Stimulated activated CD4-positive, alpha-beta T cell treated with anti-CD3 and anti-CD28 coated beads, Interleukin-2, amount 100 ng/mL, for 4 hours (primary cell): ENCODE data around the gene ATP5MC3.

Experiments used
- DNase-seq: peaks from one replicate; pipeline ENCODE4 v3.0.0-alpha.2; 2020; ENCODE audit warnings: low read depth

ATP5MC3 gene

GRCh38 chr2:175167792-175168563, 13.5 kb downstream of the ATP5MC3 start, which contains the start of gene ATF2:
Gene ATF2, minus strand, starts transcription at chr2:175168203. Its CDS starts 31,760 bp downstream, at chr2:175136443.
- DNase-seq = peak; percentile 97

- DNase-seq = peak; percentile 5
Observed at GRCh38 chr2:175167076-175167791, 14.3 kb downstream of the ATP5MC3 start.

DNA sequence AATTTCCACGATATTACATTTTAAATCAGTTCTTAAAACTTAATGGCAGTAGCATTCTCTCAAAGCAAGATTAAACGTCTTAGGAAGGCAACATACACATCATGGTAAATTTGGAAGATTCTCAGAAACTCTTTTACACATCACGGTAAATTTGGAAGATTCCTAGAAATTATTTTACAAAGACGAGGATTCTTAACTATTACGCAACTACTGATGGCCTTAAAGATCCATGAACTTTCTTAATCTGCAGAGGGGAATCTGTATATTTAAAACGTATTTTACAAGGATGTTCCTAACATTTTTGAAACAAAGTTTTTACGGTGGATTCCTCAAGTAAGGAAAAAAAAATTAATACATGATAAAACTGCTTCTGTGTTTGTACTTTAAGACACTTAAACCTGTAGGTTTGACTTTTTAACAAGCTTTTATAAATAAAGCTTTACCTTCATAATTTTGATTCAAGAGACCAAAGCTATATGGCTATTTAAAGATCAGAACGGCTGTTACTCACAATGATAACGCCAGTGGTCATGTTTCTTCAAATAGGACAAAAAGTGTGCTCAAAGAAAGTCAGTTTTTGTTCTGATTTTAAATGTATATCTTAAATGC, 15.2 kb downstream of the ATP5MC3 start:
- DNase-seq = no peak

- DNase-seq = no peak
Observed at GRCh38 chr2:175164235-175164634, 17.3 kb downstream of the ATP5MC3 start.

GRCh38 chr2:175158894-175159293, 22.6 kb downstream of the ATP5MC3 start:
- no peak for DNase-seq

DNA sequence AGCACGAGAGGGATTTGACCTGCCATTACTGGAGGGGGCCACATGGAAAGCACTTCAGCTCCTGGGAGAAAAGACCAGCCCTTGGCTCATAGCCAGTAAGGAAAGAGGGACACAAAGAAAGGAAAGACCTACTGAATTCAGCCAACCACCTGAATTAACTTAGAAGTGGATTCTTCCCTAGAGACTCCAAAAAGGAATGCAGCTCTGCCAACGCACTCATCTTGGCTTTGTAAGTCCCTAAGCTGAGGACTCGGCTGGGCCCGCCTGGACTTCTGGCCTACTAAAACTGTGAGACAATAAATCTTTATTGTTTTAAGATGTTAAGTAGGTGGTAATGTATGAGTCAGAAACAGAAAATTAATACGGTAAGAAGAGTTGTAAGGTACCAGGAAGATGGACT, 25.0 kb downstream of the ATP5MC3 start:
- no peak for DNase-seq

GRCh38 chr2:175154661-175155082, 26.8 kb downstream of the ATP5MC3 start:
- DNase-seq = no peak

DNA sequence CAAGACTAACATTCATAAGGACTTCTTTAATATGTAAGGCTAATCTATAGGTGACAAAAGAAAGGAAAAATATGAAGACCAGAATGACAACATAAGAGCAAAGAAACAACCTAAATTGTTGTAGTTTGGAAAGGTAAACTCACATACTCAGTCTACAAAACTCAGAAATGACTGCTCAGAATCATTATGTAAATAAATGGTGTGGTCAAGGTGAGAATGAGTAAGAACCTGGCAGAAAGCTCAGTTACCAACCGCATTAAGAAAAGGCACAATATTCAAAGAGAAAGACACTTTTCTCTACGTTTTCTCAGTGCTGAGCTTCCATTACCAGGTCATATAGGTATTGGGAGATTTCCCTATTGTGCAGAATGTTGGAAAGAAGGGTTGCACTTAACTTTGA, 29.3 kb downstream of the ATP5MC3 start:
- DNase-seq = no peak

DNA sequence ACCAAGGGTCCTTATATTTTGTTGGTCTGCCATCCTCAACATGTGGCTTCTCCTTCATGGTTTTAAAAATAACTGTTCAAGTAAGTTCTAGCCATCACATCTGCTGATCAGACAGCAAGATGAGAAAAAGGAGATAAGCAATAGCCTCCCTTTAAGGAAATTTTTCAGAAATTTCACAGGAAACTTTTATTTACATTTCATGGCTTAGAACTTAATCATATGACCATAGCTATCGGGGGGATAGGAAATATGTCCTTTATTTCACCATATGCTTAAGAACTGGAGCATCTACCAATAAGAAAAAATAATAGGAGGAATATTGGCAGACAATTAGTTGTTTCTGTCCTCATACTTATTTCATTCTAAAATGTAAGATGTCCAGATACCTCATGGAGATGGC, 29.7 kb downstream of the ATP5MC3 start:
- DNase-seq = no peak

DNA sequence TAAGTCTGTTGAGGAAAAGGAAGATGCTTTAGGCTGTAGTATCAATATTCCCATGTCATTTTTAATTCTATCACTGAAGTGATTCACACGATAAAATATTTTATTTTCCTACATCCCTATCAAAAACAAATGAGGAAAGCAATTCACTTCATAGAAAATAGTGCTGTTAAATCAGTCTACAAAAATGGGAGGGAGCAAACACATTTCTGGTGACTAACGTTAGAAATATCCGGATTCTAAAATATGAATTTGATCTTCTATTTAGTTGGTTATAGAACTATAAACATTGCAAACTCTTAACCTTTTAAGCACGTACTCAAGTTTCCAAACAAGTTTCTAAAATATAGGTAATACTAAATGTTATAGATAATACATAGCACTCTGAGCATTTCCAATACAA, 34.3 kb downstream of the ATP5MC3 start:
- no peak for DNase-seq

- DNase-seq = no peak
Observed at GRCh38 chr2:175143678-175144077, 37.8 kb downstream of the ATP5MC3 start.

- DNase-seq = no peak
Observed at GRCh38 chr2:175143191-175143590, 38.3 kb downstream of the ATP5MC3 start.

- DNase-seq = no peak
Observed at GRCh38 chr2:175140332-175140731, 41.2 kb downstream of the ATP5MC3 start.

DNA sequence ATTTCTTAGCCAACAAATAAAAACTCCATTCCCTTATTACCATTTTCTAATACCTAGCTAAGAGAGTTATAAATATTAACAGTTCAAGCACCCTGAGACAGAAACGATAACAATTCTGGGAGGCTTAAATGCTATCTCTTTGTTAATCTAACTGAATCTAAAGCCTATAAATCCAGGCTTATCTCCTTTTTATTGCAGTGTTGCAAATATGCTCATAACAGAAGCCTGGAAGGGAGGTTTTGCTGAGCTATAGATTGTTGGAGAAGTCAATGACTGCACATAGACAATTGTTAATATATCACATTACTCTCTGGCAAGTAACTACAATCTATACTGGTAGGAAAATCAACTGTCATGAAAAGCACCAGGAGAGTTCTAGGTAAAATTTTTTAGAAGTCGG, 43.7 kb downstream of the ATP5MC3 start:
- no peak for DNase-seq

GRCh38 chr2:175136334-175137215, 44.9 kb downstream of the ATP5MC3 start:
- no peak for DNase-seq

DNA sequence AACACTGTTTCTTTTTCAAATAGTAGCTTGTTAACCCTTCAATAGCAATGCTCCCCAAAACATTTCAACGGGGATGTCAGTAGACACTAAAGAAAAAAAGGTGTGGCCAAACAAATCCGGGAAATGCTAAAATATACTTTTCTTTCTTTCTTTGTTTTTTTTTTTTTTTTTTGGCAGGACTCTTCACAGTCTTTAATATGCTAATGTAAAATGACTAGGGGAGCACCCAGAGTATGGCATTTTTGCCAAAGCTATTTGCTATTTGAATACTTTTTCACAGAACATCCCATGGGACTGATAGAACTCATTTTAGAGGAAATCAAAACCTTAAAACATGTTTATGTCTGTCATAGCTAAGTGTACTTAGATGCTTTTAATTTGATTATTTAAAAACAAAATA, 45.6 kb downstream of the ATP5MC3 start:
- DNase-seq = no peak

DNA sequence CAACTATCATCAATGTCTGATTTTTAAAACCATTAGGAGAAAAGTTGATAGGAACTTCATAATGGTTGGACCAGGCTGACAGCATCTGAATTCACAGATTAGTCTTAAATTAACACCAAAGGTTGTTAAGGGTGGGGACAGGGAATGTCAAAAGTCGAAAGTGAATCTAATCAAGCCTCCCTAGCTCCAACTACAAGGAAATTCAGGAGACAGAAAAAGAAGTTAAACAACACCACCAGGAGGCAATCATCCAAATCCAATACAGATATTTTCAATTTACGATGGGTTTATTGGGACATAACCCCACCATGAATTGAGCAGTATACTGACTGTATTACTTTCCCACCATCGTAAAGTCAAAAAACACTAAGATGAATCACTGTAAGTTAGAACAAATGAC, 46.3 kb downstream of the ATP5MC3 start:
- no peak for DNase-seq

- no peak for DNase-seq
Observed at GRCh38 chr2:175131252-175131651, 50.3 kb downstream of the ATP5MC3 start.

DNA sequence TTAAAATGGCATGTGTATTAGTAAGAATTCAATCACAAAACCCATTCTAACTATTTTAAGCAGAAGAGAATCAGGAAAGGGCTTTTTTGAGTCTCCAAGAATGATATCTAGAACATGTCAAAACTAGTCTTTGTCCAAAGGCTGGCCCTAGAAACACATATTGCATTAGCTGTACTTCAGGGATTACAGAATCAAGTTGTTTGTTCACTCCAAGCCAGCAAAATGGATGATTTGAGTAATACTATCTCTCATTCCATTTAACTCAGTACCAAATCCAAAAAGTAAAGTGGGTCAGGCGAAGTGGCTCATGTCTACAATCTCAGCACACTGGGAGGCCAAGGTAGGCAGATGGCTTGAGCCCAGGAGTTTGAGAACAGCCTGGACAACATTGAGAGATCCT, 54.8 kb downstream of the ATP5MC3 start:
- DNase-seq = no peak
